WI38 (cell line): Measurements from ENCODE around the gene ZNF423.

ENCODE experiments used
- H3K4me3 ChIP-seq: 2 replicates; pipeline ENCODE4 v1.5.1; 2011; ENCODE audit warnings: low read depth, mild to moderate bottlenecking, control low read depth, low read length
- CTCF ChIP-seq: IDR thresholded peaks from 2 replicates; pipeline ENCODE4 v1.5.1; 2012; ENCODE audit warnings: low read depth, mild to moderate bottlenecking, control low read depth, low read length

The ZNF423 gene

GRCh38 chr16:49493836-49494235 is 362.1 kb downstream of the ZNF423 start:
- no peak overlapping the region for H3K4me3 ChIP-seq
- no peak for TF ChIP-seq CTCF

- no peak overlapping the region for H3K4me3 ChIP-seq
- no peak for TF ChIP-seq CTCF
These were observed 362.9 kb downstream of the ZNF423 start for GRCh38 chr16:49492896-49493626.

- no peak overlapping the region for H3K4me3 ChIP-seq
These were observed 363.8 kb downstream of the ZNF423 start for GRCh38 chr16:49491771-49492761.

GRCh38 chr16:49491106-49491670 is 364.7 kb downstream of the ZNF423 start:
- H3K4me3 ChIP-seq = no peak overlapping the region
- TF ChIP-seq CTCF = no peak

More at GRCh38 chr16:49491771-49492761, 363.8 kb downstream of the ZNF423 start:
- peak; percentile 28; the same call in 1 of the 2 replicates for TF ChIP-seq CTCF

GRCh38 chr16:49490321-49490705 is 365.6 kb downstream of the ZNF423 start:
- H3K4me3 ChIP-seq = no peak overlapping the region
- no peak for TF ChIP-seq CTCF

GRCh38 chr16:49489686-49490320 is 366.1 kb downstream of the ZNF423 start:
- TF ChIP-seq CTCF = no peak
- H3K4me3 ChIP-seq = no peak overlapping the region
